Stomach (tissue), 9 donors: ENCODE measurements around the gene PRKN. TPM values are rescaled to one million over a fixed set of nuclear protein-coding genes. Genes with fewer than 3 reads are reported as not detected.

Source experiments
- DNase-seq, 2 donors: peaks; one replicate each; pipeline versions ENCODE4 v3.0.0 to v3.0.0-alpha.2; 2013 to 2019
- H3K27ac ChIP-seq, 5 donors: fragments of 200-600 bp in 4 of 5; sonication (generic) in 4 of 5; one replicate each; pipeline ENCODE4 v1.5.1; 2013 to 2019; ENCODE audit warnings: mild to moderate bottlenecking in 1 of 5, moderate library complexity in 1 of 5
- H3K27me3 ChIP-seq, 3 donors: fragments of 200-600 bp; sonication (generic); one replicate each; pipeline ENCODE4 v1.5.1; 2017 to 2019; ENCODE audit warnings: mixed run types in 1 of 3
- H3K36me3 ChIP-seq, 4 donors: fragments of 200-600 bp; sonication (generic); 1 replicate in 3 of 4; 2 replicates in 1 of 4; pipeline ENCODE4 v1.5.1; 2016 to 2019
- H3K4me1 ChIP-seq, 4 donors: fragments of 200-600 bp; sonication (generic); one replicate each; pipeline ENCODE4 v1.5.1; 2016 to 2019
- H3K4me3 ChIP-seq, 4 donors: fragments of 200-600 bp; sonication (generic) in 3 of 4; one replicate each; pipeline ENCODE4 v1.5.1; 2016 to 2019; ENCODE audit warnings: mild to moderate bottlenecking in 1 of 4
- H3K9me3 ChIP-seq, 4 donors: fragments of 200-600 bp; sonication (generic); one replicate each; pipeline ENCODE4 v1.5.1; 2016 to 2019
- CTCF ChIP-seq, 7 experiments: fragments of 450-650 bp in 4 of 7; fragments of 200-600 bp in 3 of 7; sonication (generic) in 3 of 7; IDR thresholded peaks; one replicate each; pipeline ENCODE4 v1.5.1; 2016 to 2019; ENCODE audit warnings: antibody characterized with exemption in 7 of 7, control low read depth in 2 of 7, mild to moderate bottlenecking in 1 of 7
- EP300 ChIP-seq: sonication (generic); formaldehyde crosslinking; IDR thresholded peaks from one replicate; pipeline ENCODE4 v1.6.1; 2017; ENCODE audit warnings: antibody characterized with exemption
- POLR2A ChIP-seq, 4 donors: fragments of 450-650 bp; IDR thresholded peaks; one replicate each; pipeline ENCODE4 v1.6.1; 2016; ENCODE audit warnings: antibody characterized with exemption in 4 of 4, control low read depth in 2 of 4, mild to moderate bottlenecking in 1 of 4, moderate library complexity in 1 of 4
- POLR2AphosphoS5 ChIP-seq, 3 donors: sonication (generic); formaldehyde crosslinking; IDR thresholded peaks; one replicate each; pipeline ENCODE4 v1.6.1; 2016; ENCODE audit warnings: antibody characterized with exemption in 3 of 3
- WGBS, 5 donors: extraction: QIAGEN DNeasy Blood & Tissue Kit in 3 of 5; methylation state at CpG; one replicate each; pipeline versions ENCODE4 v1.1.5 to v1.1.7; 2013 to 2018; 5-methylcytosine and 5-hydroxymethylcytosine counted together
- intact Hi-C: fragments of 100-400 bp; cut with DNase I; formaldehyde crosslinking; loops from one replicate; pipeline ENCODE4 v1.15.1; 2023; ENCODE audit warnings: low total_unique reads
- polyA plus RNA-seq, 3 donors: library from polyadenylated mRNA; stranded (reverse); fragments of 200-250 nt; gene quantifications; one replicate each; pipeline ENCODE4 v1.2.3, GENCODE V29; 2013
- total RNA-seq, 5 donors: library from RNA; depleted of rRNA; stranded (reverse); fragments of >200 nt; gene quantifications; one replicate each; pipeline versions ENCODE4 v1.1.0 to v1.2.3, GENCODE V29; 2014 to 2016
- donor health status: healthy with polysubstance abuse.
- donor health status: Bipolar disorder and iron deficiency.
- donor health status: healthy.

Gene PRKN
- total and polyA plus RNA-seq, 8 donors, result 0.68 to 19.8 (median 9.5) TPM

- WGBS, 5 donors, result 85 to 91% (median 89%) methylated on average over 5 to 12 of the region's 12 CpGs
- H3K9me3 ChIP-seq, result no peaks in the 10 kb centered on the region
- no peak overlapping the region for H3K4me3 ChIP-seq
- intact Hi-C loops, result loop anchor here (10.0 kb wide), 1 partner anchor 643 kb away; no protein-coding TSS in a partner anchor
- peaks cover 4 to 34% (median 26%) of the 10 kb centered on the region in 4 donors for H3K4me1 ChIP-seq
- no peak for DNase-seq
- no peaks in the 10 kb centered on the region for H3K27me3 ChIP-seq
- H3K27ac ChIP-seq, result no peak overlapping the region
- TF ChIP-seq POLR2AphosphoS5 (IDR thresholded peaks at IDR 0.05) (no peak), CTCF (IDR thresholded peaks at IDR 0.05) (no peak), POLR2A (IDR thresholded peaks at IDR 0.05) (no peak), EP300 (no peak)
- no peaks in the 10 kb centered on the region for H3K36me3 ChIP-seq
Observed at GRCh38 chr6:161378115-161378514, 1349.5 kb downstream of the PRKN start.

GRCh38 chr6:161377116-161377515 lies 1350.5 kb downstream of the PRKN start:
- intact Hi-C loops, result loop anchor here (10.0 kb wide), 1 partner anchor 642 kb away; no protein-coding TSS in a partner anchor
- Histone ChIP-seq H3K36me3 (no peaks in the 10 kb centered on the region), H3K4me3 (no peak overlapping the region), H3K27ac (no peak overlapping the region), H3K27me3 (no peaks in the 10 kb centered on the region), H3K9me3 (no peaks in the 10 kb centered on the region), H3K4me1 (peaks cover 4 to 34% (median 26%) of the 10 kb centered on the region in 4 donors)
- WGBS, 5 donors, result 82 to 97% (median 94%) methylated on average over 6 to 13 of the region's 13 CpGs
- DNase-seq, result no peak
- TF ChIP-seq POLR2A (IDR thresholded peaks at IDR 0.05) (no peak), EP300 (no peak), CTCF (IDR thresholded peaks at IDR 0.05) (no peak), POLR2AphosphoS5 (IDR thresholded peaks at IDR 0.05) (no peak)

GRCh38 chr6:161376367-161376766 lies 1351.2 kb downstream of the PRKN start:
- Histone ChIP-seq H3K4me3 (no peak overlapping the region), H3K4me1 (peaks cover 4 to 34% (median 26%) of the 10 kb centered on the region in 4 donors), H3K36me3 (no peaks in the 10 kb centered on the region), H3K27me3 (no peaks in the 10 kb centered on the region), H3K27ac (no peak overlapping the region), H3K9me3 (no peaks in the 10 kb centered on the region)
- no peak for DNase-seq
- TF ChIP-seq EP300 (no peak), CTCF (IDR thresholded peaks at IDR 0.05) (no peak), POLR2A (IDR thresholded peaks at IDR 0.05) (no peak), POLR2AphosphoS5 (IDR thresholded peaks at IDR 0.05) (no peak)
- intact Hi-C loops, result loop anchor here (10.0 kb wide), 1 partner anchor 642 kb away; no protein-coding TSS in a partner anchor
- WGBS, 5 donors, result 89 to 94% (median 91%) methylated on average over 11 of the region's 11 CpGs

- WGBS, 5 donors, result 30 to 59% (median 43%) methylated on average over 31 to 32 of the region's 32 CpGs
- Histone ChIP-seq H3K27ac (peak overlapping the region; percentile 20 to 79 (median 59)), H3K27me3 (no peaks in the 10 kb centered on the region), H3K9me3 (no peaks in the 10 kb centered on the region), H3K4me1 (peaks cover 4 to 33% (median 26%) of the 10 kb centered on the region in 4 donors), H3K36me3 (no peaks in the 10 kb centered on the region), H3K4me3 (peak overlapping the region in 2 of 4 donors; percentile 1 to 8)
- TF ChIP-seq CTCF (IDR thresholded peaks at IDR 0.05), result peak in 1 of 7 experiments; percentile 24
- no peak for TF ChIP-seq EP300
- peak in 1 of 3 donors; percentile 36 for TF ChIP-seq POLR2AphosphoS5 (IDR thresholded peaks at IDR 0.05)
- TF ChIP-seq POLR2A (IDR thresholded peaks at IDR 0.05), result no peak
- peak; percentile 75 to 92 for DNase-seq
- intact Hi-C loops, result loop anchor here (5.0 to 10.0 kb wide), 3 partner anchors 223 to 640 kb away; no protein-coding TSS in a partner anchor
Observed at GRCh38 chr6:161374971-161375873, 1352.3 kb downstream of the PRKN start.
